ENCODE measurements around the gene LONP1. TPM values are rescaled to one million over a fixed set of nuclear protein-coding genes. Genes with fewer than 3 reads are reported as not detected.

The LONP1 gene
- polyA plus RNA-seq, 1 donor, result 54.0 TPM

GRCh38 chr19:5700455-5701092 lies 19.4 kb downstream of the LONP1 start:
- no peak overlapping the region for H3K27ac ChIP-seq (ENCODE audit: low read length)
- no peak overlapping the region for H3K4me3 ChIP-seq (ENCODE audit: low read length)
- no peaks in the 10 kb centered on the region for H3K4me1 ChIP-seq (ENCODE audit: control insufficient read depth, insufficient read depth, low read length)
- H3K9me3 ChIP-seq (ENCODE audit: control insufficient read depth, low read depth, low read length), result peaks cover 4% of the 10 kb centered on the region
- no CpG with 5 or more reads among the region's 22 CpGs for WGBS (ENCODE audit: insufficient coverage, low lambda C conversion rate)
- no peaks in the 10 kb centered on the region for H3K27me3 ChIP-seq (ENCODE audit: control insufficient read depth, insufficient read depth, low read length)
- H3K36me3 ChIP-seq (ENCODE audit: control insufficient read depth, insufficient read depth, low read length), result peaks cover 66% of the 10 kb centered on the region
- no peak for DNase-seq

DNA sequence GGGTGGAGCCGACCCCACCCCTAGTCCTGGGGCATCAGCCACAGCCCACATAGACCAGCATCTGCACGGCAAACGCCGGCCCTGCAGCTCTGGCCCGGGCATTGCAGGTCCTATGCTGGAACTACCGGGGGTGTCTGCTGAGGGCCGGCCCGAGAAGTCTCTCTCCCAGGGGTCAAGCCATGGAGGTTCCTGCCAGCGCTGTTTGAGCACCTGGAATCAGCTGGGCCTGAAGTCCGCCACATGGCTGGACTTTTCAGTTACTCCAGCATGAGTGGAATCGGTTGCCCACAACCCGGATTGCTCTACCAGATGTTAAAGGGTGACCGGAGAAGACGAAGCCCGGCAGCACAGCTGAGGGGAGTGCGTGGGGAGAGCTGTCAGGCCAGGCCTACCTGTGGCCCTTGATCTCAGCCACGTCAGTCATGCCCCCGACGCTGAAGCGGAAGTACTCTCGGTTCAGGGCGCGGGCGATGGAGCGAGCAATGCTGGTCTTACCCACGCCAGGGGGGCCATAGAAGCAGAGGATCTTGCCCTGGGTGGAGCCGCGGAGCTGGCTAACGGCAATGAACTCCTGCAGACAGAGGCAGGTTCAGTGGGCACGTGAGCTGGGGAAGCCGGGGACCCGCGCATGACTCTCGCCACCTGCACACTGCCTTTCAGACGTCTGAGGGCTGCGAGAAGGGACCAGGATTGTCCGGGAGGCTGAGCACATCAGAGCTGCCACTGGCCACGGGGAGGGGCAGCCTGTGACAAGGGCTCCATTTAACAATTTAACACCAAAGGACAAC lies 21.1 kb downstream of the LONP1 start:
- H3K4me3 ChIP-seq (ENCODE audit: low read length), result no peak overlapping the region
- no CpG with 5 or more reads among the region's 38 CpGs for WGBS (ENCODE audit: insufficient coverage, low lambda C conversion rate)
- no peak overlapping the region for H3K27ac ChIP-seq (ENCODE audit: low read length)
- peaks cover 4% of the 10 kb centered on the region for H3K9me3 ChIP-seq (ENCODE audit: control insufficient read depth, low read depth, low read length)
- no peaks in the 10 kb centered on the region for H3K27me3 ChIP-seq (ENCODE audit: control insufficient read depth, insufficient read depth, low read length)
- DNase-seq, result no peak
- no peaks in the 10 kb centered on the region for H3K4me1 ChIP-seq (ENCODE audit: control insufficient read depth, insufficient read depth, low read length)
- H3K36me3 ChIP-seq (ENCODE audit: control insufficient read depth, insufficient read depth, low read length), result peaks cover 68% of the 10 kb centered on the region

GRCh38 chr19:5697890-5698634 lies 21.9 kb downstream of the LONP1 start:
- H3K9me3 ChIP-seq (ENCODE audit: control insufficient read depth, low read depth, low read length), result peaks cover 4% of the 10 kb centered on the region

GRCh38 chr19:5697022-5697889 lies 22.7 kb downstream of the LONP1 start:
- no peak overlapping the region for H3K27ac ChIP-seq (ENCODE audit: low read length)
- peaks cover 4% of the 10 kb centered on the region for H3K9me3 ChIP-seq (ENCODE audit: control insufficient read depth, low read depth, low read length)
- H3K4me1 ChIP-seq (ENCODE audit: control insufficient read depth, insufficient read depth, low read length), result peaks cover 1% of the 10 kb centered on the region
- WGBS (ENCODE audit: insufficient coverage, low lambda C conversion rate), result 100% methylated on average over 1 of the region's 25 CpGs
- H3K36me3 ChIP-seq (ENCODE audit: control insufficient read depth, insufficient read depth, low read length), result peaks cover 76% of the 10 kb centered on the region
- no peak for DNase-seq
- no peaks in the 10 kb centered on the region for H3K27me3 ChIP-seq (ENCODE audit: control insufficient read depth, insufficient read depth, low read length)
- H3K4me3 ChIP-seq (ENCODE audit: low read length), result no peak overlapping the region

More at GRCh38 chr19:5697890-5698634, 21.9 kb downstream of the LONP1 start:
- Histone ChIP-seq H3K27me3 (ENCODE audit: control insufficient read depth, insufficient read depth, low read length) (no peaks in the 10 kb centered on the region), H3K4me3 (ENCODE audit: low read length) (no peak overlapping the region), H3K27ac (ENCODE audit: low read length) (no peak overlapping the region), H3K4me1 (ENCODE audit: control insufficient read depth, insufficient read depth, low read length) (no peaks in the 10 kb centered on the region), H3K36me3 (ENCODE audit: control insufficient read depth, insufficient read depth, low read length) (peaks cover 68% of the 10 kb centered on the region)
- no peak for DNase-seq
- no CpG with 5 or more reads among the region's 30 CpGs for WGBS (ENCODE audit: insufficient coverage, low lambda C conversion rate)

GRCh38 chr19:5696196-5697021 lies 23.5 kb downstream of the LONP1 start:
- no CpG with 5 or more reads among the region's 42 CpGs for WGBS (ENCODE audit: insufficient coverage, low lambda C conversion rate)
- H3K9me3 ChIP-seq (ENCODE audit: control insufficient read depth, low read depth, low read length), result peaks cover 3% of the 10 kb centered on the region
- H3K36me3 ChIP-seq (ENCODE audit: control insufficient read depth, insufficient read depth, low read length), result peaks cover 84% of the 10 kb centered on the region
- H3K4me1 ChIP-seq (ENCODE audit: control insufficient read depth, insufficient read depth, low read length), result peaks cover 6% of the 10 kb centered on the region
- DNase-seq, result no peak
- H3K27me3 ChIP-seq (ENCODE audit: control insufficient read depth, insufficient read depth, low read length), result no peaks in the 10 kb centered on the region
- H3K27ac ChIP-seq (ENCODE audit: low read length), result no peak overlapping the region
- no peak overlapping the region for H3K4me3 ChIP-seq (ENCODE audit: low read length)

GRCh38 chr19:5695649-5696195 lies 24.2 kb downstream of the LONP1 start:
- peaks cover 6% of the 10 kb centered on the region for H3K4me1 ChIP-seq (ENCODE audit: control insufficient read depth, insufficient read depth, low read length)
- H3K27ac ChIP-seq (ENCODE audit: low read length), result no peak overlapping the region
- H3K9me3 ChIP-seq (ENCODE audit: control insufficient read depth, low read depth, low read length), result no peaks in the 10 kb centered on the region
- H3K36me3 ChIP-seq (ENCODE audit: control insufficient read depth, insufficient read depth, low read length), result peaks cover 82% of the 10 kb centered on the region
- H3K27me3 ChIP-seq (ENCODE audit: control insufficient read depth, insufficient read depth, low read length), result no peaks in the 10 kb centered on the region
- H3K4me3 ChIP-seq (ENCODE audit: low read length), result no peak overlapping the region
- no CpG with 5 or more reads among the region's 28 CpGs for WGBS (ENCODE audit: insufficient coverage, low lambda C conversion rate)
- no peak for DNase-seq

DNA sequence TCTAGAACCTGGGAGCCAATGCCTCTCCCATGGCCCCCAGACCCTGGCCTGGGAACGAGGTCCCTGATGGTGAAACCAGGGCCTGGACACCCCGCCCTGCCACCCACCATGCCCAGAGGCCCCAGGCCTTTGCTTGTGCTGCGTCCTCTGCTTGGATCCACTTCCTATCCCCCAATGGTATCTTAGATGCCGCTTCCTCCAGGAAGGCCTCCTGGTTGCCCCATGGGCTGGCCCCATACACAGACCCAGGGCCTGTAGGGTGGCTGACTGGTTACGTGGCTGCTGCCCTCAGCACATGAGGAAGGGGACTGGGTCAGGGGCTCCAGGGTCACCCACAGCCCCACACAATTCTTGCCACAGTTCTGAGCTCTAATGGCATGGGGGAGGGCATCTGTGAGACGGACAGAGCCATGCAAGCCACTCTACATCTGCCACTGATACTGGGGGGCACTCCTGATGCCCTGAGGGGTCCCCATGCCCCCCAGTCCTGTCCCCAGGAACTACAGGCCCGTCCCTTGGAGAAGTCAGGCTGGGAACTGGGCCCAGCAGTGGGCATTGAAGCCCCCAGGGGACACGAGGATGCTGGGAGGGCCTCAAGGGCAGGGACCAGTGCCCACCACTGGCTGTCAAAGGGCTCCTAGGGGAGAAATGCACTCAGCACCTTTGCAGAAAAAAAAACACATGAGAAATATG lies 24.8 kb downstream of the LONP1 start:
- WGBS (ENCODE audit: insufficient coverage, low lambda C conversion rate), result no CpG with 5 or more reads among the region's 8 CpGs
- Histone ChIP-seq H3K4me3 (ENCODE audit: low read length) (no peak overlapping the region), H3K27me3 (ENCODE audit: control insufficient read depth, insufficient read depth, low read length) (no peaks in the 10 kb centered on the region), H3K36me3 (ENCODE audit: control insufficient read depth, insufficient read depth, low read length) (peaks cover 77% of the 10 kb centered on the region), H3K9me3 (ENCODE audit: control insufficient read depth, low read depth, low read length) (no peaks in the 10 kb centered on the region), H3K27ac (ENCODE audit: low read length) (no peak overlapping the region), H3K4me1 (ENCODE audit: control insufficient read depth, insufficient read depth, low read length) (peaks cover 6% of the 10 kb centered on the region)
- DNase-seq, result no peak

- DNase-seq, result no peak
- Histone ChIP-seq H3K36me3 (ENCODE audit: control insufficient read depth, insufficient read depth, low read length) (peaks cover 75% of the 10 kb centered on the region), H3K4me1 (ENCODE audit: control insufficient read depth, insufficient read depth, low read length) (peaks cover 6% of the 10 kb centered on the region), H3K27ac (ENCODE audit: low read length) (no peak overlapping the region), H3K9me3 (ENCODE audit: control insufficient read depth, low read depth, low read length) (no peaks in the 10 kb centered on the region), H3K27me3 (ENCODE audit: control insufficient read depth, insufficient read depth, low read length) (no peaks in the 10 kb centered on the region), H3K4me3 (ENCODE audit: low read length) (no peak overlapping the region)
- WGBS (ENCODE audit: insufficient coverage, low lambda C conversion rate), result no CpG with 5 or more reads among the region's 45 CpGs
Observed at GRCh38 chr19:5694167-5694955, 25.6 kb downstream of the LONP1 start.
